Sigmoid colon (tissue), 4 donors: ENCODE results near the gene LCE6A.

Source experiments
- EP300 ChIP-seq, 4 donors: sonication (generic); formaldehyde crosslinking; IDR thresholded peaks; one replicate each; pipeline ENCODE4 v1.6.1; 2017; ENCODE audit warnings: antibody characterized with exemption in 4 of 4
- POLR2A ChIP-seq, 2 donors: fragments of 450-650 bp; IDR thresholded peaks; one replicate each; pipeline ENCODE4 v1.6.1; 2016; ENCODE audit warnings: antibody characterized with exemption in 2 of 2, mild to moderate bottlenecking in 2 of 2, moderate library complexity in 2 of 2
- POLR2AphosphoS5 ChIP-seq, 4 donors: sonication (generic); formaldehyde crosslinking; IDR thresholded peaks; one replicate each; pipeline ENCODE4 v1.6.1; 2017; ENCODE audit warnings: antibody characterized with exemption in 4 of 4
- TF ChIP-seq, protein P1 (sequence below), 4 experiments: fragments of 450-650 bp in 3 of 4; fragments of 200-600 bp in 1 of 4; IDR thresholded peaks; one replicate each; pipeline ENCODE4 v1.5.1; 2016 to 2019; ENCODE audit warnings: antibody characterized with exemption in 4 of 4, mild to moderate bottlenecking in 3 of 4, moderate library complexity in 2 of 4

DNA sequence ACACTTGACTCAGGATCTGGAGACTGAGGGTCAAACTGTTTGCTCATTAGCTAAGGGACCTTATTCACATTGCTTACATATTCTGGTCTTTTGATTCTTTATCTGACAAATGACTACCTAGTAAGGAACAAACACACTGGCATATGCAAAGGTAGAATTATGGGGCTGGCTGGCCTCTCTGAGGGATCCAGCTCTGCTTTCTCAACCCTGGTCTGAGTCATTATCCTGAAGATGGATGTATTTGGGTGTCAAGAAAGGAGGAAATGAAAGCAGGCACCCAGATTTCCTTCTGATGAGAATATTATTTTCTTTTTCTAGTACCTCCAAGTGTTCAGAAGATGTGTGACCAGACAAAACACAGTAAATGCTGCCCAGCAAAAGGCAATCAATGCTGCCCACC is 41.4 kb downstream of the LCE6A start:
- TF ChIP-seq POLR2AphosphoS5 (IDR thresholded peaks at IDR 0.05) (no peak), EP300 (IDR thresholded peaks at IDR 0.05) (no peak), POLR2A (IDR thresholded peaks at IDR 0.05) (no peak)
- TF ChIP-seq, protein P1, sequence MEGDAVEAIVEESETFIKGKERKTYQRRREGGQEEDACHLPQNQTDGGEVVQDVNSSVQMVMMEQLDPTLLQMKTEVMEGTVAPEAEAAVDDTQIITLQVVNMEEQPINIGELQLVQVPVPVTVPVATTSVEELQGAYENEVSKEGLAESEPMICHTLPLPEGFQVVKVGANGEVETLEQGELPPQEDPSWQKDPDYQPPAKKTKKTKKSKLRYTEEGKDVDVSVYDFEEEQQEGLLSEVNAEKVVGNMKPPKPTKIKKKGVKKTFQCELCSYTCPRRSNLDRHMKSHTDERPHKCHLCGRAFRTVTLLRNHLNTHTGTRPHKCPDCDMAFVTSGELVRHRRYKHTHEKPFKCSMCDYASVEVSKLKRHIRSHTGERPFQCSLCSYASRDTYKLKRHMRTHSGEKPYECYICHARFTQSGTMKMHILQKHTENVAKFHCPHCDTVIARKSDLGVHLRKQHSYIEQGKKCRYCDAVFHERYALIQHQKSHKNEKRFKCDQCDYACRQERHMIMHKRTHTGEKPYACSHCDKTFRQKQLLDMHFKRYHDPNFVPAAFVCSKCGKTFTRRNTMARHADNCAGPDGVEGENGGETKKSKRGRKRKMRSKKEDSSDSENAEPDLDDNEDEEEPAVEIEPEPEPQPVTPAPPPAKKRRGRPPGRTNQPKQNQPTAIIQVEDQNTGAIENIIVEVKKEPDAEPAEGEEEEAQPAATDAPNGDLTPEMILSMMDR (IDR thresholded peaks at IDR 0.05), result no peak
